ENCODE data around the gene ARFGEF2.
"Not testable (repeated sequence)": the region's sequence is repeated elsewhere in the genome, so short reads cannot be mapped to it uniquely, and the experiment has no call there.

Gene ARFGEF2

DNA sequence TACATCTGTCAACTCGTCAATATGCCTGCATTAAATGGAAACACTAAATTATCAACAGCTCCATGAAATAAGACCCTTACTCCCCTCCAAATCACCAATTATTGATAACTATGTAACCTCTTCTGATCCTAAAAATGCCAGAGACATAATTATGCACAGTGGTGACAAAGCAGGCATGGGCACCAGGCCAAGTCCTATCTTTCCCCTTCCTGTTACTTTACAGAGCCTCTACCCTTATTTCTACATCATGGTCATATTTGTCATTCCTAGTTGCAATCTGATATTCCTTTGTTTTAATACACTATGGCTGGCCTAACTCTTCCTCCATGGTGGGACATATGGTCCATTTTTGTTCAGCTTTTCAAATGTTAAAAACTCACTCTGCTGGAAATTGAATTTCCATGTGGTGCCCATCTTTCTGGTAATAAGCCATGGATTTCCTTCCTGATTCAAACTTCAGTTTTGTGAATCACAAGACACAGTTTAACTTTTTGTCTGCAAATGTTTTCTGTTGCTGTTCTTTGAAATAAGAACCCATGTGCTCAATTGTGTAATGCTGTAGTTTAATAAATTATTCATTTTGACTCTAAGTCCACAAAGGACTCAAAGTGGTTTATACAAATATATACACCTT is 41.8 kb upstream of the ARFGEF2 start:
- TF ChIP-seq SUZ12 (IDR thresholded peaks at IDR 0.05) (no peak), TARDBP (IDR thresholded peaks at IDR 0.05) (no peak), BHLHE40 (IDR thresholded peaks at IDR 0.05; ENCODE audit: borderline replicate concordance) (no peak), ARNT (IDR thresholded peaks at IDR 0.05) (no peak), HDGF (IDR thresholded peaks at IDR 0.05; ENCODE audit: borderline replicate concordance) (no peak)
- CTCF ChIA-PET = interaction anchor here (0.7 kb wide), 1 partner anchor 180 kb away, joined by 3 read pairs; no protein-coding TSS in a partner anchor
- DNase-seq (ENCODE audit: extremely low spot score) = no peak
- POLR2A ChIA-PET = no interaction called here

DNA sequence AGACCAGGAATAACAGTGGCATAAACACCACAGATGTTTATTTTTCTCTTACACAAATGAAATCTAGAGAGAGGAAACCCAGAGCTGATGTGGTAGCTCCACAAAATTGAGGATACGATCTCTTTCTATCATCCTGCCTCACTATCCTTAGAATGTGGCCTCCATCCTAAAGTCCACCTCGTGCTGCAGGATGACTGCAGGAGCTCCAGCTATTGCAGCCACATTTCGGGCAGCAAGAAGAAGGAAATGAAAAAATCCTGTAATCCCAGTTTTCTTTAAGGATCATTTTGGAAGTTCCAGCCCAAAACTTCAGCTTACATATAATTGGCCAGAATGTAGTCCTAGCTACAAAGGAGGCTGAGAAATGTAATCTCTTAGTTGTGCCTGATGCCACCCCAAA is 41.2 kb upstream of the ARFGEF2 start:
- POLR2A ChIA-PET = no interaction called here
- DNase-seq (ENCODE audit: extremely low spot score) = no peak
- CTCF ChIA-PET = interaction anchor here (0.6 kb wide), 1 partner anchor 35 kb away, joined by 3 read pairs; no protein-coding TSS in a partner anchor
- TF ChIP-seq FOXM1 (IDR thresholded peaks at IDR 0.05; ENCODE audit: borderline replicate concordance) = no peak
- TF ChIP-seq ELF4 (IDR thresholded peaks at IDR 0.05) = no peak
- no peak for TF ChIP-seq NFRKB (IDR thresholded peaks at IDR 0.05)
- TF ChIP-seq TARDBP (IDR thresholded peaks at IDR 0.05) = no peak
- TF ChIP-seq ARNT (IDR thresholded peaks at IDR 0.05) = no peak
- TF ChIP-seq SUZ12 (IDR thresholded peaks at IDR 0.05) = no peak
- no peak for TF ChIP-seq ZNF384 (IDR thresholded peaks at IDR 0.05)
- no peak for TF ChIP-seq SP1 (IDR thresholded peaks at IDR 0.05)
- no peak for TF ChIP-seq L3MBTL2 (conservative IDR thresholded peaks at IDR 0.05)
- no peak for TF ChIP-seq FOXA1 (IDR thresholded peaks at IDR 0.05)
- no peak for TF ChIP-seq CTBP1 (IDR thresholded peaks at IDR 0.05; ENCODE audit: borderline replicate concordance)
- TF ChIP-seq, protein P1, sequence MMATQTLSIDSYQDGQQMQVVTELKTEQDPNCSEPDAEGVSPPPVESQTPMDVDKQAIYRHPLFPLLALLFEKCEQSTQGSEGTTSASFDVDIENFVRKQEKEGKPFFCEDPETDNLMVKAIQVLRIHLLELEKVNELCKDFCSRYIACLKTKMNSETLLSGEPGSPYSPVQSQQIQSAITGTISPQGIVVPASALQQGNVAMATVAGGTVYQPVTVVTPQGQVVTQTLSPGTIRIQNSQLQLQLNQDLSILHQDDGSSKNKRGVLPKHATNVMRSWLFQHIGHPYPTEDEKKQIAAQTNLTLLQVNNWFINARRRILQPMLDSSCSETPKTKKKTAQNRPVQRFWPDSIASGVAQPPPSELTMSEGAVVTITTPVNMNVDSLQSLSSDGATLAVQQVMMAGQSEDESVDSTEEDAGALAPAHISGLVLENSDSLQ (IDR thresholded peaks at IDR 0.05) = no peak
- TF ChIP-seq HDGF (IDR thresholded peaks at IDR 0.05; ENCODE audit: borderline replicate concordance) = no peak
- no peak for TF ChIP-seq BHLHE40 (IDR thresholded peaks at IDR 0.05; ENCODE audit: borderline replicate concordance)
- TF ChIP-seq LEF1 (IDR thresholded peaks at IDR 0.05; ENCODE audit: borderline replicate concordance) = no peak
- TF ChIP-seq FOXK2 (IDR thresholded peaks at IDR 0.05) = no peak

DNA sequence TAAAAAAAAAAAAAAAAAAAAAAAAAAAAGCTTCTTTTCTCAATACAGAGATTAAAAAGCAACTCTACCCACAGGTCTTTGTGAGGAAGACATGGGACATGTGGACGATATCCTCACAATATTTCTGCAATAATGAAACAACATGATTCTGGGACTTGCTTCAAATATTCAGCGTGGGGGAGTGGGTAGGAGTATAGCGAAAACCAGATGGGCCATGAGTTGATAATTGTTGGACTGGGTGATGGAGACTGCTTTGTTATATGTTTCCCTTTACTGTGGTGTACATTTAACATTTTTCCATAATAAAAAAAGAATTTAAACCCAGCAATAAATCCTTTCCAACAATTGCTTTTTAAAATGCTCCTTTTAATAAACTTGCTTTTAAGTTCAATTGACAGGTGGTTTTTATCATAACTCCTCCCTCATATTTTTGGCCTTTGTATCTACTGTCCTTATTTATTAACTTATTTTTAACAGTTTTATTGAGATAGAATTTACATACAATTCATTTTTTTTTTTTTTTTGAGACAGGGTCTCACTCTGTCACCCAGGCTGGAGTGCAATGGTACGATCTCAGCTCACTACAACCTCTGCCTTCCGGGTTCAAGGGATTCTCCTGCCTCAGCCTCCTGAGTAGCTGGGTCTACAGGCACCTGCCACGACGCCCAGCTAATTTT is 40.4 kb upstream of the ARFGEF2 start:
- no peak for DNase-seq (ENCODE audit: extremely low spot score)
- ChIA-PET POLR2A (no interaction called here), CTCF (no interaction called here)
- TF ChIP-seq LEF1 (IDR thresholded peaks at IDR 0.05; ENCODE audit: borderline replicate concordance) (no peak), CTBP1 (IDR thresholded peaks at IDR 0.05; ENCODE audit: borderline replicate concordance) (no peak), TARDBP (IDR thresholded peaks at IDR 0.05) (no peak)

DNA sequence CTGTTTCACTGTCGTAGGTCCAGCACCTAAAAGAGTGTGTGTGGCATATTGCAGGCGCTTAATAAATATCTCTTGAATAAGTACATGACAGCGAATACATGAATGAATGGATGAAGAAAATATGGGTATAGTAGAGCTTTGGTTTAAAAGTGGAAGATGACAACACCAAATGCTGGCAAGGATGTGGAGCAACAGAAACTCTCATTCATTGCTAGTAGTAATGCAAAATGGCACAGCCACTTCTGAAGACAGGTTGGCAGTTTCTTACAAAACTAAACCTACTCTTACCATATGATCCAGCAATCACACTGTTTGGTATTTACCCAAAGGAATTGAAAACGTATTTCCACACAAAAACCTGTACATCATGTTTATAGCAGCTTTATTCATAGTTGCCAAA is 36.3 kb upstream of the ARFGEF2 start:
- no peak for TF ChIP-seq HDGF (IDR thresholded peaks at IDR 0.05; ENCODE audit: borderline replicate concordance)
- POLR2A ChIA-PET = interaction anchor here (0.6 kb wide), 1 partner anchor 738 kb away, joined by 4 read pairs; no protein-coding TSS in a partner anchor
- no peak for DNase-seq (ENCODE audit: extremely low spot score)
- CTCF ChIA-PET = no interaction called here

DNA sequence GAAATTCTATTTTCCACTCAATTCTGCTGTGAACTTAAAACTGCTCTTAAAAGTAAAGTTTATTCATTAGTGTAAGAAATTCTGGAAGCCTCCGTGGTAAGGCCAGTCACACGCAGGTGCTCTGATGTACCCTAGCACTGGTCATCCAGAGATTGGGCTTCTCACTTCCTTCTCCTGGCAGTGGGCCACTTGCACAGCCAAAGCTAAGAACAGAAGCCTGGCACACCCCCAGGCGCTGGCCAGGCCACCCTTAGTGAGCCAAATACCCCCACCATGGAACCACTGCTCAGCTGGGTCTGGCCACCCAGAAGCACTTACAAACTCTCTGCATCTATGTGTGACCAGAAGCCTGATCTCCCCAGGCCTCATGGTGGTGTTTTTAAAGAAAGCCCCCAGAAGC is 35.3 kb upstream of the ARFGEF2 start:
- ChIA-PET CTCF (no interaction called here), POLR2A (no interaction called here)
- TF ChIP-seq ZNF384 (IDR thresholded peaks at IDR 0.05) (no peak), ARNT (IDR thresholded peaks at IDR 0.05) (no peak), TARDBP (IDR thresholded peaks at IDR 0.05) (no peak), FOXK2 (IDR thresholded peaks at IDR 0.05) (no peak), LEF1 (IDR thresholded peaks at IDR 0.05; ENCODE audit: borderline replicate concordance) (no peak), HDGF (IDR thresholded peaks at IDR 0.05; ENCODE audit: borderline replicate concordance) (no peak), L3MBTL2 (conservative IDR thresholded peaks at IDR 0.05) (no peak), CTBP1 (IDR thresholded peaks at IDR 0.05; ENCODE audit: borderline replicate concordance) (no peak), SP1 (IDR thresholded peaks at IDR 0.05) (no peak), FOXA1 (IDR thresholded peaks at IDR 0.05) (no peak), SUZ12 (IDR thresholded peaks at IDR 0.05) (no peak), NFRKB (IDR thresholded peaks at IDR 0.05) (no peak), FOXM1 (IDR thresholded peaks at IDR 0.05; ENCODE audit: borderline replicate concordance) (no peak), ELF4 (IDR thresholded peaks at IDR 0.05) (no peak), BHLHE40 (IDR thresholded peaks at IDR 0.05; ENCODE audit: borderline replicate concordance) (no peak)
- TF ChIP-seq, protein P1 (IDR thresholded peaks at IDR 0.05) = no peak
- no peak for DNase-seq (ENCODE audit: extremely low spot score)

DNA sequence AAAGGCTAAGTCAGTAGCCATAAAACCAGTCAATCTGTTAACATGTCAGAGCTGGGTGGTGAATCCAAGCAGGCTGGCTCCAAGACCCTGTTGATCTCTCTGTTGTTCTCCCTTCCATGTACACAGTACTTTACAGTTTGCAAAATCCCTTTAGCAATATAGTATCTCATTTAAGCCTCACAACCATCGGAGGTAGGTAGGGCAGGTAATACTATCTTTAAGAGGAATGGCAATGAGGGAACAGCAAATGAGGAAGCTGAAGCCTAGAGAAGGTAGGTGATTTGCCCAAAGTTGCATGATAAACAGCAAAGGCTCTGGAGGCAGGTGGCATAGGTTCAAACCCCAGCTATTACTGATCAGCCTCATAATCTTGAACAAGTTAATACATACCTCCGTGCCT is 34.7 kb upstream of the ARFGEF2 start:
- POLR2A ChIA-PET = no interaction called here
- no peak for TF ChIP-seq NFRKB (IDR thresholded peaks at IDR 0.05)
- no peak for TF ChIP-seq BHLHE40 (IDR thresholded peaks at IDR 0.05; ENCODE audit: borderline replicate concordance)
- TF ChIP-seq FOXK2 (IDR thresholded peaks at IDR 0.05) = no peak
- no peak for TF ChIP-seq L3MBTL2 (conservative IDR thresholded peaks at IDR 0.05)
- no peak for TF ChIP-seq HDGF (IDR thresholded peaks at IDR 0.05; ENCODE audit: borderline replicate concordance)
- no peak for TF ChIP-seq ARNT (IDR thresholded peaks at IDR 0.05)
- TF ChIP-seq CTBP1 (IDR thresholded peaks at IDR 0.05; ENCODE audit: borderline replicate concordance) = no peak
- no peak for TF ChIP-seq TARDBP (IDR thresholded peaks at IDR 0.05)
- CTCF ChIA-PET = no interaction called here

DNA sequence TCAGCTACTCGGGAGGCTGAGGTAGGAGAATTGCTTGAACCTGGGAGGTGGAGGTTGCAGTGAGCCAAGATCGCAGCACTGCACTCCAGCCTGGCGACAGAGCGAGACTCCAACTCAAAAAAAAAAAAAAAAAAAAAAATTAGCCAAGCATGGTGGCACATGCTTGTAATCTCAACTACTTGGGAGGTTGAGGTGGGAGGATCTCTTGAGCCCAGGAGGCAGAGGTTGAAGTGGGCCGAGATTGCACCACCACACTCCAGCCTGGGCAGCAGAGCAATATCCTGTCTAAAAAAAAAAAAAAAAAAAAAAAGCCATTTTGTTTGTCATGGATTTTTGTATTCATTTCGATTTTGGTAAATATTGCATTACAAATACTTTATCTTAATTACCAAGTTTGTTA is 33.0 kb upstream of the ARFGEF2 start:
- DNase-seq (ENCODE audit: extremely low spot score); POLR2A ChIA-PET; CTCF ChIA-PET: not testable (repeated sequence)

More for the DNA sequence above, 34.7 kb upstream of the ARFGEF2 start:
- DNase-seq (ENCODE audit: extremely low spot score) = no peak

All from HEK293T (cell line).